GM19025 (cell line): ENCODE data around the gene ENAM.
A peak's percentile ranks its signal among the peaks of the same experiment; 100 is the strongest.
"Not testable (repeated sequence)": the region's sequence is repeated elsewhere in the genome, so short reads cannot be mapped to it uniquely, and the experiment has no call there.

ENCODE experiments used
- ATAC-seq: cut with Tn5 transposase; IDR thresholded peaks from one replicate; pipeline ENCODE4 v1.9.1; 2021; ENCODE audit warnings: mild to moderate bottlenecking, low read depth, moderate library complexity; ENCODE audit not compliant: unreplicated experiment

ENAM gene

DNA sequence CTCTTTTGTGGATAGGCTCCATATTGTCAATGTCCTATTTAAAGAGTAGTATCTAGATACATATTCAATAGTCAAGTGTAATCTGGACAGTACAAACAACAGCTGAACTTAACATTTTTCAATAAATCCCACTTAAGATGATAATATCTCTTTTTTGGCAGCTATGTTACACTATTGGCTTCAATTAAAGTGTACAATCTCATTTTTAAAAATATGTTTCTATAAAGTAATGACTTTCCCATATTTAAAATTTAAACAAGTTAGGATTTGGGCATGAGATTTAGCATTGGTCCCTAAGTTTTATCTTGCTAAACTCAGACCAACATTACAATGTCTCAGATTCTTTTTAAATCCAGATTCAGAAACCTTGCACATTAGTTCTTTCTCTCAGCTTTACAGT lies 45.6 kb downstream of the ENAM start:
- ATAC-seq, result no peak

- ATAC-seq, result no peak
Observed at GRCh38 chr4:70674731-70675130, 46.2 kb downstream of the ENAM start.

GRCh38 chr4:70676554-70677090 lies 48.1 kb downstream of the ENAM start:
- ATAC-seq, result no peak

GRCh38 chr4:70678383-70678999 lies 49.9 kb downstream of the ENAM start:
- ATAC-seq, result peak; percentile 68

DNA sequence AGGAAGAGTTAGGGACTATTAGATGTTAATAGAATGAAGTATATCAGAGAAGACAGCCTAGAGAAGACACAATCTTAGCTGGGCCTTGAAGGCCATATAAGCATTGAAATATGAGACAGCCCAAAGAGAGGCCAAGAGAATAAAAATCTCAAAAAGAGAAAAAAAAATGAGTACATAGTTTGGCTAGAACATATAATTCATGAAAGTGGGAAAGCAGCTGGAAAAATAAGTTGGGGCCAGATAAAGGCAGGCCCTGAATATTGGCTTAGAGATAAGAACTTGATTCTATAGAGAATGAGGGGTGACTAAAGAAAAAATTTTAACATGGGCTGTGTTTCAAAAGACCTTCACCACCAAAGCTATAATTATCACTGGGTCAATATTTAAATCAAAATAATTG lies 52.4 kb downstream of the ENAM start:
- no peak for ATAC-seq

DNA sequence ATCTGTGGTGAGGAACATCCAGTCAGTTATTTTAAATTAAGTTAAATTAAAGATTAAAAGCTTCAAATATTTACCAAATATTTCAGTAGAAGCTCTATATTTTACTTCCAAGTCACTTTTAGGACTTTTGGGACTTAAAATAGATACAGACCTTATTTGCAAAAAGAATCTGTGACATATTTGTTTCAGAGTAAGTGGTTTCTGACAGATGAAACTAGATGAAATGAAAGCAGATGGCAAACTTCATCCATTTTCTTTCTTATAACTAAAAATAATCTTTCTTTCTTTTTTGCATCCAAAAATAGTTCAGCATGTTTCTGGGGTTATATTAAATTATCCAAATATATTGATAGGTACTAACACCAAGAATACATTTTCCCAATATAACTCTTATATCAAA lies 53.2 kb downstream of the ENAM start:
- ATAC-seq, result peak; percentile 37

GRCh38 chr4:70682142-70682541 lies 53.6 kb downstream of the ENAM start:
- not testable (repeated sequence) for ATAC-seq

- ATAC-seq, result no peak
Observed at GRCh38 chr4:70687392-70687791, 58.8 kb downstream of the ENAM start.

DNA sequence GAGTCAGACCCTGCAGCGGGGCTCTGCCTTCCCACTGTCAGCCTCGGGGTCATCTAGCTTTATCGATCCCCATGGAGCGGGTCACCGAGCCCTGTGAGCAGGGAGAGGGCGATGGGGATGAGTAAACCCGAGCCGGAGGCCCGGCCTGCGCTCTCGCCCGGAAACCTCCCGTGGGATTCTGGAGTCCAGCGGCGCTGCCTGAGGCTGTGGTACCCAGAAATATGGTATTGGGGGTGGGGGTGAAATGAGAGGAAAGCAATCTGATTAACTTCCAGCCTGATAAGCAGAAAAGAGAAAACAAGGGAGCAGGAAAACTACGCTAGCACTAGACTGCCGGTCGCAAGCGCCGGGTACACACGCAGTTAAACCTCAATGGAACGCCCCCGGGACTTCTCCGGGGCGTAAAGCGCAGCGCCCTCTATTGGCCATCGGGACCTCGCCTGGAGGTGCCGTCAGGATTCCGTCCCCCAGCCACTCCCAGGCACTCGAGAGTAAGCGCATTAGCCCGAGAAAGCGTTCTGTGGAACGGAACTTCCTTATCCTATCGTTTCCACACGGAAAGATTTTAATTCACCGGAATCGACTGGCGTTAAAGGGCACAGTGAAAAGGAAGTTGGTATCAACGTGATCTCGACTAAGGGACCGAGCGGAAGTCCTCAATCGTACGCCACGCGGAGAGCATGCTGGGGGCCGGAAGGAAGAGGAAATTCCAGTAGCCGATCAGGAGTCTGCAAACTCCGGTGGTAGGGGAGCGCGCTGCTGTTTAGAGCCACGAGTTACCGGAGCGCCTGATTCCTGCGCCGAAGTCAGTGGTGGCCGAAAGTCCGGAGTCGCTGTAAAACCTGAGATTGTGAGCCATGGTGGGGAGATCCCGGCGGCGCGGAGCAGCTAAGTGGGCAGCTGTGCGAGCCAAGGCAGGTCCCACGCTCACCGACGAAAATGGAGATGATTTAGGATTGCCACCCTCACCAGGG lies 59.6 kb downstream of the ENAM start, which contains the start of gene UTP3:
UTP3 (plus strand) TSS at position 712 of the 974 bp plus-strand sequence; CDS start at position 858, 146 bp downstream.
- ATAC-seq, result peak; percentile 91

- ATAC-seq, result no peak
Observed at GRCh38 chr4:70688795-70689231, 60.3 kb downstream of the ENAM start.

DNA sequence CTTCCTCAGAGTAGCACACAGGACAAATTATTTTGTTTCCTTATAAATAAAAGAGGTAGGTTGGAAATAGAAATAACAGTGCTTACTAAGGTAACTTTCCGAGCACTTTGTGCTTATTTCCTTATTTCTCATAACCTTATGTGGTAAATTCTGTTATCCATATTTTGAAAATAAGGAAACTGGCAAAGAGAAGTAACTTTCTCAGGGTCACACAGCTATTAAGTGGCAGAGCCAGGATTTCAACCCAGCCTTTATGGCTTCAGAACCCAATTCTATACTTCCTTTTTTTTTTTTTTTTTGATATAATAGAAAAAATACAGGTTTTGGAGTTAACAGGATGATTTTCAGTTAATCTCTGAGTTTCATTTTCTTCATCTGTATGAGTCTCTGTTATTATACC lies 63.1 kb downstream of the ENAM start:
- ATAC-seq, result no peak

- not testable (repeated sequence) for ATAC-seq
Observed at GRCh38 chr4:70694633-70695032, 66.1 kb downstream of the ENAM start.
